Prostate gland (tissue), 2 donors: Measurements from ENCODE around the gene TNS1.

ENCODE experiments used
- POLR2A ChIP-seq: fragments of 450-650 bp; IDR thresholded peaks from one replicate; pipeline ENCODE4 v1.6.1; 2016; ENCODE audit warnings: antibody characterized with exemption, mild to moderate bottlenecking
- POLR2AphosphoS5 ChIP-seq: sonication (generic); formaldehyde crosslinking; IDR thresholded peaks from one replicate; pipeline ENCODE4 v1.6.1; 2017; ENCODE audit warnings: antibody characterized with exemption
- TF ChIP-seq, protein P1 (sequence below), 4 experiments: fragments of 200-600 bp in 2 of 4; fragments of 450-650 bp in 2 of 4; sonication (generic) in 2 of 4; IDR thresholded peaks; 1 replicate in 3 of 4; 2 replicates in 1 of 4; pipeline ENCODE4 v1.5.1; 2016 to 2019; ENCODE audit warnings: antibody characterized with exemption in 4 of 4, mild to moderate bottlenecking in 2 of 4, moderate library complexity in 2 of 4

DNA sequence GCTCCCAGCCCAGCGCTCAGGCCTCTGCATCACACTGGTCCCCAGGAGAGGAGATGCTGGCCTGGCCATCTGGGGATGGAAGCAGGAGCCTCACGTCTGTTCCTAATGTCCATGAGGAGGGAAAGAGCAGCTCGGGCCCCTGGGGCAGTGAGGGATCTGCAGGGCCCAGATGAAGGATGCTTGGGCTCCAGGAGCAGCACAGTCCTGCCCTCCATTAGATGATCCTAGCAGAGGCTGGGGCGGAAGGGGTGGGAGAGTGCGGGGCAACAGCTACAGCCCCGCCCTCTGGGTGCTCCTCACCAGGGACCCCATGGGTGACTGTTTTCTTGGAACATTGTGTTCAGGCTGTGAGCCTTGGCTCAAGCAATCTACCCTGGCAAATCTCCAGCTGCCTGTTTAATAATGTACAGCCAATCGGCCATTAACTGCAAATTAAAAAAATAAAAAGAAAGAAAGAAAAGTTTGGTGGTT lies 49.7 kb downstream of the TNS1 start:
- TF ChIP-seq, protein P1, sequence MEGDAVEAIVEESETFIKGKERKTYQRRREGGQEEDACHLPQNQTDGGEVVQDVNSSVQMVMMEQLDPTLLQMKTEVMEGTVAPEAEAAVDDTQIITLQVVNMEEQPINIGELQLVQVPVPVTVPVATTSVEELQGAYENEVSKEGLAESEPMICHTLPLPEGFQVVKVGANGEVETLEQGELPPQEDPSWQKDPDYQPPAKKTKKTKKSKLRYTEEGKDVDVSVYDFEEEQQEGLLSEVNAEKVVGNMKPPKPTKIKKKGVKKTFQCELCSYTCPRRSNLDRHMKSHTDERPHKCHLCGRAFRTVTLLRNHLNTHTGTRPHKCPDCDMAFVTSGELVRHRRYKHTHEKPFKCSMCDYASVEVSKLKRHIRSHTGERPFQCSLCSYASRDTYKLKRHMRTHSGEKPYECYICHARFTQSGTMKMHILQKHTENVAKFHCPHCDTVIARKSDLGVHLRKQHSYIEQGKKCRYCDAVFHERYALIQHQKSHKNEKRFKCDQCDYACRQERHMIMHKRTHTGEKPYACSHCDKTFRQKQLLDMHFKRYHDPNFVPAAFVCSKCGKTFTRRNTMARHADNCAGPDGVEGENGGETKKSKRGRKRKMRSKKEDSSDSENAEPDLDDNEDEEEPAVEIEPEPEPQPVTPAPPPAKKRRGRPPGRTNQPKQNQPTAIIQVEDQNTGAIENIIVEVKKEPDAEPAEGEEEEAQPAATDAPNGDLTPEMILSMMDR (IDR thresholded peaks at IDR 0.05): no peak
- TF ChIP-seq POLR2A: no peak
- peak; percentile 33 for TF ChIP-seq POLR2AphosphoS5
